ENCODE measurements around the gene ADRA1B. TPM values are rescaled to one million over a fixed set of nuclear protein-coding genes. Genes with fewer than 3 reads are reported as not detected.
"Not testable (repeated sequence)": the region's sequence is repeated elsewhere in the genome, so short reads cannot be mapped to it uniquely, and the experiment has no call there.

ADRA1B gene
- total RNA-seq, 1 donor from 2014 or later, result not detected

DNA sequence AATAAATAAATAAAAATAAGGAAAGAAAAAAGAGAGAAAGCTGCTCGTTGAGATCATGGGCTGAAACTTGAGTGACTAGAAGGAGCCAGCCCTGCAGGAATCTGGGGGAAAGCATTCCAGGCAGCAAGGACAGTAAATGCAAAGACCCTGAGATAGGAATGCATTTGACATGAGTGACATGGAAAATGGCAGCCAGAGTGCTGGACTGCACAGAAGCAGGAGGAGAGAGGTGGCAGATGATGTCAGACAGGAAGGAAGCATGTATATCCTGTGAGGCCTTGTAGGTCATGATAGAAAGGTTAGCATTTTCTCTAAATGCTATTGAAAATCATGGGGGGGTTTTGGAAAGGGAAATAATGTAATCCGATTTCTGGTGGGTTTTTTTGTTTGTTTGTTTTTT lies 29.1 kb downstream of the ADRA1B start:
- intact Hi-C loops (cut with micrococcal nuclease), result no loop called here
- Mint-ChIP-seq H3K4me3 (ENCODE audit: low read depth) (no peak overlapping the region), H3K36me3 (ENCODE audit: low read depth) (no peaks in the 10 kb centered on the region), H3K27ac (no peak overlapping the region), H3K9me3 (no peaks in the 10 kb centered on the region), H3K27me3 (ENCODE audit: low read depth) (peaks cover 5% of the 10 kb centered on the region), H3K4me1 (ENCODE audit: low read depth) (no peaks in the 10 kb centered on the region)
- no peak for DNase-seq (ENCODE audit: low spot score)

- no peak for DNase-seq (ENCODE audit: low spot score)
- Mint-ChIP-seq H3K27ac (no peak overlapping the region), H3K9me3 (no peaks in the 10 kb centered on the region), H3K4me3 (ENCODE audit: low read depth) (no peak overlapping the region), H3K36me3 (ENCODE audit: low read depth) (no peaks in the 10 kb centered on the region), H3K27me3 (ENCODE audit: low read depth) (no peaks in the 10 kb centered on the region), H3K4me1 (ENCODE audit: low read depth) (no peaks in the 10 kb centered on the region)
- intact Hi-C loops (cut with micrococcal nuclease), result no loop called here
These were observed 31.6 kb downstream of the ADRA1B start for GRCh38 chr5:159947708-159948358.

GRCh38 chr5:159951387-159951786 lies 35.1 kb downstream of the ADRA1B start:
- Mint-ChIP-seq H3K4me1 (ENCODE audit: low read depth) (no peaks in the 10 kb centered on the region), H3K4me3 (ENCODE audit: low read depth) (no peak overlapping the region), H3K27ac (no peak overlapping the region), H3K36me3 (ENCODE audit: low read depth) (no peaks in the 10 kb centered on the region), H3K27me3 (ENCODE audit: low read depth) (peaks cover 2% of the 10 kb centered on the region), H3K9me3 (no peaks in the 10 kb centered on the region)
- intact Hi-C loops (cut with micrococcal nuclease), result no loop called here
- no peak for DNase-seq (ENCODE audit: low spot score)

- H3K27ac Mint-ChIP-seq, result no peak overlapping the region
- peaks cover 2% of the 10 kb centered on the region for H3K27me3 Mint-ChIP-seq (ENCODE audit: low read depth)
- H3K4me1 Mint-ChIP-seq (ENCODE audit: low read depth), result no peaks in the 10 kb centered on the region
- DNase-seq (ENCODE audit: low spot score), result no peak
- H3K4me3 Mint-ChIP-seq (ENCODE audit: low read depth), result no peak overlapping the region
- H3K36me3 Mint-ChIP-seq (ENCODE audit: low read depth), result no peaks in the 10 kb centered on the region
- intact Hi-C loops (cut with micrococcal nuclease), result no loop called here
- no peaks in the 10 kb centered on the region for H3K9me3 Mint-ChIP-seq
These were observed 35.6 kb downstream of the ADRA1B start for GRCh38 chr5:159951834-159952233.

GRCh38 chr5:159953609-159954008 lies 37.3 kb downstream of the ADRA1B start:
- H3K9me3 Mint-ChIP-seq, result no peaks in the 10 kb centered on the region
- peaks cover 4% of the 10 kb centered on the region for H3K27me3 Mint-ChIP-seq (ENCODE audit: low read depth)
- no peak overlapping the region for H3K4me3 Mint-ChIP-seq (ENCODE audit: low read depth)
- no peak for DNase-seq (ENCODE audit: low spot score)
- intact Hi-C loops (cut with micrococcal nuclease), result no loop called here
- no peak overlapping the region for H3K27ac Mint-ChIP-seq
- H3K36me3 Mint-ChIP-seq (ENCODE audit: low read depth), result no peaks in the 10 kb centered on the region
- no peaks in the 10 kb centered on the region for H3K4me1 Mint-ChIP-seq (ENCODE audit: low read depth)

DNA sequence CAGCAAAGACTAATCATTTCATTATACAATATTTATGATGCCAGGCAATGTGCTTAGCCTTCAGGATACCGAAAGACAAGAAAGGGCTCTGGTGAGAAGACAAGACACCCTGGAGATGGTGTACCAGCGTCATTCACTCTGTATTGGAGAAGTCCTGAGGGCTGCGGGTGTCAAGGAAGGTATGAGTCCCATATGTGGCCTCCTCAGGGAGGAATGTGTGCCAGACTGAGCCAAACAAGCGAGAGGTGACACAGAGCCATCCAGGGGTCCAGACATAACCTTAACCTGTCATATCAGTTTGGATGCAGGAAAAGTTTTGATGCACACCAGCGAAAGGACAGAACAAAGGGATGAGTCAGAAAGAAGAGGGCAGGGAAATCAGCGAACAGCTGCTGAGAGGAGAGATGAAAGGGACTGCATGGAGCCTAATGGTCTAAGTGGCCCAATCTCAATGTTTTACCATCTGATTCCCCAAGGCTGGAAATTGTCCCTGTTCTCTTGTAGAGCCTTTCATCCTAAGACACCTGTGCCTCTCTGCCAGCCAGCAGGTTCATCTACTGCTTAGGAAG lies 38.9 kb downstream of the ADRA1B start:
- no peak overlapping the region for H3K4me3 Mint-ChIP-seq (ENCODE audit: low read depth)
- intact Hi-C loops (cut with micrococcal nuclease), result no loop called here

DNA sequence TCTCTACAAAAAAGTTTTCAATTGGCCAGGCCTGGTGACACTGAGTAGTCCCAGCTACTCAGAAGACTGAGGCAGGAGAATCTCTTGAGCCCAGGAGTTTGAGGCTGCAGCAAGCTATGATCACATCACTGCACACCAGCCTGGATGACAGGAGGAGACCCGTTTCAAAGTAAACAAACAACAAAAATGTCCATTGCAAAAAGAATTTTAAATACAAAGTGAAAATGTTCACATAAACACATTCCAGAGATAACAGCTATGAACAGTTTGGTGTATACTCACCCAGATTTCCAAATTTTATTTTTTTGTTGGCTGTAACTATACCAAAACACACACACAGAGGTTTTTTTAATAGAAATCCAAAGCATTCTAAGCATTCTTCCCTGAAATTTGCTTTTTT lies 39.8 kb downstream of the ADRA1B start:
- Mint-ChIP-seq H3K27me3 (ENCODE audit: low read depth) (peaks cover 13% of the 10 kb centered on the region), H3K9me3 (no peaks in the 10 kb centered on the region), H3K4me3 (ENCODE audit: low read depth) (no peak overlapping the region), H3K27ac (no peak overlapping the region), H3K36me3 (ENCODE audit: low read depth) (no peaks in the 10 kb centered on the region), H3K4me1 (ENCODE audit: low read depth) (no peaks in the 10 kb centered on the region)
- intact Hi-C loops (cut with micrococcal nuclease), result no loop called here
- DNase-seq (ENCODE audit: low spot score), result no peak

More for the DNA sequence above, 38.9 kb downstream of the ADRA1B start:
- DNase-seq (ENCODE audit: low spot score), result no peak
- peaks cover 11% of the 10 kb centered on the region for H3K27me3 Mint-ChIP-seq (ENCODE audit: low read depth)
- H3K9me3 Mint-ChIP-seq, result no peaks in the 10 kb centered on the region
- H3K36me3 Mint-ChIP-seq (ENCODE audit: low read depth), result no peaks in the 10 kb centered on the region
- no peak overlapping the region for H3K27ac Mint-ChIP-seq
- no peaks in the 10 kb centered on the region for H3K4me1 Mint-ChIP-seq (ENCODE audit: low read depth)

DNA sequence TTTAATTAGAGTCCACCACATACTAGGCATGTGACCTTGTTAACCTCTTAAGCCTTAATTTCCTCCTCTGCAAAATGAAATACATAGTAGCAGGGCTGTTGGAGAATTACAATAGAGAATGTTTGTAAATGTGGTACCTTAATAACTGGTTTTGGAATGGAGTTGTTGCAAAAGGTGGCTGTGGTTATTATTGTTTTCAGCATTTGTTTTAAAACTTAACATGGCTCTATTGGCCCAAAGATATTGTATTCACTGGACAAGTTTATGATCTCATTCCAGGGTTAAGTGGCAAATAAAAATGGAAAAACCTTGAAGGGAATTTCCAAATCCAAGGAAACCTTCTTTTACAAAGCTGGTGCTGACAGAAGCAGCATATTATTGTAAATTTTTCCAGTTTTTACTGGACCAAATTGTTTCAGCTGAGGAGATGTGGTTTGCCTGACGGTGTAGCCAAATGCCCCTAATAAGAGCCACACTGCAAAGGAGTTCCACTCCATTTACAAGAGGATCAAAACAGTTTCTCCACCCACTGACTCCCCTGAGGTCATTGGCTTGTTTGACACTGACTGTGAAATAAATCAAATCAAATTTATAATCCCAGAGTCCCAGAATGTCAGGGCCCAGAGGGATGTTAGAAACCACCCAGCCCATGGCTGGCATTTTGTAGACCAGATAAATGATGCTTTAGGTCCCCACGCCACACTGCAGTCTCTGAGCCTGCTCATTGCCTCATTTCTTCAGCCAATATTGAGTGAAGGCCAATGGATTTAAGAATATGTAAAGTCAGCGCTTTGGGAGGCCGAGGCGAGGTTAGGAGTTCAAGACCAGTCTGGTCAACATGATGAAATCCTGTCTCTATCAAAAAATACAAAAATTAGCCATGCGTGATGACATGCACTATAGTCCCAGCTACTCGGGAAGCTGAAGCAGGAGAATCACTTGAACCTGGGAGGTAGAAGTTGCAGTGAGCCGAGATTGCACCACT lies 45.2 kb downstream of the ADRA1B start:
- no peak overlapping the region for H3K27ac Mint-ChIP-seq
- intact Hi-C loops (cut with micrococcal nuclease), result no loop called here
- no peaks in the 10 kb centered on the region for H3K36me3 Mint-ChIP-seq (ENCODE audit: low read depth)
- H3K9me3 Mint-ChIP-seq, result no peaks in the 10 kb centered on the region
- H3K27me3 Mint-ChIP-seq (ENCODE audit: low read depth), result peaks cover 22% of the 10 kb centered on the region
- no peaks in the 10 kb centered on the region for H3K4me1 Mint-ChIP-seq (ENCODE audit: low read depth)
- H3K4me3 Mint-ChIP-seq (ENCODE audit: low read depth), result no peak overlapping the region
- no peak for DNase-seq (ENCODE audit: low spot score)

- no peaks in the 10 kb centered on the region for H3K36me3 Mint-ChIP-seq (ENCODE audit: low read depth)
- H3K4me3 Mint-ChIP-seq (ENCODE audit: low read depth), result no peak overlapping the region
- no peak overlapping the region for H3K27ac Mint-ChIP-seq
- intact Hi-C loops (cut with micrococcal nuclease), result no loop called here
- no peaks in the 10 kb centered on the region for H3K4me1 Mint-ChIP-seq (ENCODE audit: low read depth)
- DNase-seq (ENCODE audit: low spot score), result no peak
- H3K9me3 Mint-ChIP-seq, result no peaks in the 10 kb centered on the region
- H3K27me3 Mint-ChIP-seq (ENCODE audit: low read depth), result peaks cover 28% of the 10 kb centered on the region
These were observed 45.9 kb downstream of the ADRA1B start for GRCh38 chr5:159962214-159962613.

- H3K4me3 Mint-ChIP-seq (ENCODE audit: low read depth), result no peak overlapping the region
- DNase-seq (ENCODE audit: low spot score), result no peak
- H3K27me3 Mint-ChIP-seq (ENCODE audit: low read depth), result peaks cover 38% of the 10 kb centered on the region
- H3K36me3 Mint-ChIP-seq (ENCODE audit: low read depth), result no peaks in the 10 kb centered on the region
- intact Hi-C loops (cut with micrococcal nuclease), result no loop called here
- no peaks in the 10 kb centered on the region for H3K4me1 Mint-ChIP-seq (ENCODE audit: low read depth)
- no peaks in the 10 kb centered on the region for H3K9me3 Mint-ChIP-seq
- no peak overlapping the region for H3K27ac Mint-ChIP-seq
These were observed 47.7 kb downstream of the ADRA1B start for GRCh38 chr5:159963935-159964334.

GRCh38 chr5:159965031-159965837 lies 49.0 kb downstream of the ADRA1B start:
- no peak overlapping the region for H3K27ac Mint-ChIP-seq
- H3K4me3 Mint-ChIP-seq (ENCODE audit: low read depth), result no peak overlapping the region
- H3K9me3 Mint-ChIP-seq, result no peaks in the 10 kb centered on the region
- no peak for DNase-seq (ENCODE audit: low spot score)
- H3K4me1 Mint-ChIP-seq (ENCODE audit: low read depth), result no peaks in the 10 kb centered on the region
- peaks cover 38% of the 10 kb centered on the region for H3K27me3 Mint-ChIP-seq (ENCODE audit: low read depth)
- intact Hi-C loops (cut with micrococcal nuclease), result loop anchor here (1.0 kb wide), 1 partner anchor 449 kb away; no protein-coding TSS in a partner anchor
- no peaks in the 10 kb centered on the region for H3K36me3 Mint-ChIP-seq (ENCODE audit: low read depth)

DNA sequence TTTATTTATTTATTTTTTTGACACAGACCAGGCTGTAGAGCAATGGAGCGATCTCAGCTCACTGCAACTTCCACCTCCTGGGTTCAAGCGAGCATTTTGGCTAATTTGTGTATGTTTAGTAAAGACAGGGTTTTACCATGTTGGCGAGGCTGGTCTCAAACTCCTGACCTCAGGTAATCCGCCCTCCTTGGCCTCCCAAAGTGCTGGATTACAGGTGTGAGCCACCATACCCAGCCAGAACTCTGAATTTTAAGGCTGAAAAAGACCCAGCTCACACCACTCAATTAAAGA lies 49.5 kb downstream of the ADRA1B start:
- H3K27me3 Mint-ChIP-seq (ENCODE audit: low read depth), result peaks cover 40% of the 10 kb centered on the region
- H3K36me3 Mint-ChIP-seq (ENCODE audit: low read depth); DNase-seq (ENCODE audit: low spot score); H3K9me3 Mint-ChIP-seq; H3K27ac Mint-ChIP-seq; H3K4me3 Mint-ChIP-seq (ENCODE audit: low read depth); H3K4me1 Mint-ChIP-seq (ENCODE audit: low read depth): not testable (repeated sequence)
- intact Hi-C loops (cut with micrococcal nuclease), result loop anchor here (1.0 kb wide), 1 partner anchor 449 kb away; no protein-coding TSS in a partner anchor

Measured in activated T-helper 2 cell treated with anti-CD3 and anti-CD28 coated beads, Interferon-gamma antibody, Interleukin-2, Interleukin-4, amounts not matched to agents 10 μg/mL and 5 μg/mL and 100 μg/mL, durations not matched to agents 14 hours and 24 hours and 36 hours (primary cell).